HG03139 (cell line): ENCODE measurements around the gene COL7A1.

Experiments
- ATAC-seq: cut with Tn5 transposase; IDR thresholded peaks from one replicate; pipeline ENCODE4 v1.9.1; 2021; ENCODE audit not compliant: unreplicated experiment

COL7A1 gene

GRCh38 chr3:48619541-48620524 is 24.7 kb upstream of the COL7A1 start:
- no peak for ATAC-seq

- ATAC-seq, result no peak
Measured at GRCh38 chr3:48617559-48617958, 22.4 kb upstream of the COL7A1 start.

- no peak for ATAC-seq
Measured at GRCh38 chr3:48614044-48614443, 18.9 kb upstream of the COL7A1 start.

- no peak for ATAC-seq
Measured at GRCh38 chr3:48612309-48612708, 17.2 kb upstream of the COL7A1 start.

- peak; percentile 91 for ATAC-seq
Measured at GRCh38 chr3:48609088-48610005, 14.2 kb upstream of the COL7A1 start, which contains the start of gene UQCRC1. UQCRC1 (minus strand) TSS chr3:48609646; CDS start chr3:48609620, 26 bp downstream.

- no peak for ATAC-seq
Measured at GRCh38 chr3:48607519-48607918, 12.4 kb upstream of the COL7A1 start.

GRCh38 chr3:48601622-48601994 is 6.5 kb upstream of the COL7A1 start:
- ATAC-seq, result no peak

GRCh38 chr3:48600711-48601621 is 5.8 kb upstream of the COL7A1 start:
- no peak for ATAC-seq

GRCh38 chr3:48599509-48600285 is 4.6 kb upstream of the COL7A1 start:
- ATAC-seq, result no peak

GRCh38 chr3:48599077-48599501 is 4.0 kb upstream of the COL7A1 start:
- ATAC-seq, result no peak

- ATAC-seq, result no peak
Measured at GRCh38 chr3:48598323-48599076, 3.4 kb upstream of the COL7A1 start.

GRCh38 chr3:48597408-48597800 is 2.3 kb upstream of the COL7A1 start:
- no peak for ATAC-seq

- ATAC-seq, result no peak
Measured at GRCh38 chr3:48596676-48597407, 1.7 kb upstream of the COL7A1 start.

- no peak for ATAC-seq
Measured at GRCh38 chr3:48596157-48596556, 1.0 kb upstream of the COL7A1 start.

- no peak for ATAC-seq
Measured at GRCh38 chr3:48595526-48596121, 495 bp upstream of the COL7A1 start.

- no peak for ATAC-seq
Measured at GRCh38 chr3:48594417-48595049, 596 bp downstream of the COL7A1 start.

- ATAC-seq, result no peak
Measured at GRCh38 chr3:48593337-48593736, 1.8 kb downstream of the COL7A1 start.
